ENCODE results near the gene BCKDK. TPM values are rescaled to one million over a fixed set of nuclear protein-coding genes. Genes with fewer than 3 reads are reported as not detected.
"Not testable (repeated sequence)": the region's sequence is repeated elsewhere in the genome, so short reads cannot be mapped to it uniquely, and the experiment has no call there.

Gene BCKDK
- total RNA-seq, 2 donors from 2014 or later, result 34.6 to 36.3 TPM

DNA sequence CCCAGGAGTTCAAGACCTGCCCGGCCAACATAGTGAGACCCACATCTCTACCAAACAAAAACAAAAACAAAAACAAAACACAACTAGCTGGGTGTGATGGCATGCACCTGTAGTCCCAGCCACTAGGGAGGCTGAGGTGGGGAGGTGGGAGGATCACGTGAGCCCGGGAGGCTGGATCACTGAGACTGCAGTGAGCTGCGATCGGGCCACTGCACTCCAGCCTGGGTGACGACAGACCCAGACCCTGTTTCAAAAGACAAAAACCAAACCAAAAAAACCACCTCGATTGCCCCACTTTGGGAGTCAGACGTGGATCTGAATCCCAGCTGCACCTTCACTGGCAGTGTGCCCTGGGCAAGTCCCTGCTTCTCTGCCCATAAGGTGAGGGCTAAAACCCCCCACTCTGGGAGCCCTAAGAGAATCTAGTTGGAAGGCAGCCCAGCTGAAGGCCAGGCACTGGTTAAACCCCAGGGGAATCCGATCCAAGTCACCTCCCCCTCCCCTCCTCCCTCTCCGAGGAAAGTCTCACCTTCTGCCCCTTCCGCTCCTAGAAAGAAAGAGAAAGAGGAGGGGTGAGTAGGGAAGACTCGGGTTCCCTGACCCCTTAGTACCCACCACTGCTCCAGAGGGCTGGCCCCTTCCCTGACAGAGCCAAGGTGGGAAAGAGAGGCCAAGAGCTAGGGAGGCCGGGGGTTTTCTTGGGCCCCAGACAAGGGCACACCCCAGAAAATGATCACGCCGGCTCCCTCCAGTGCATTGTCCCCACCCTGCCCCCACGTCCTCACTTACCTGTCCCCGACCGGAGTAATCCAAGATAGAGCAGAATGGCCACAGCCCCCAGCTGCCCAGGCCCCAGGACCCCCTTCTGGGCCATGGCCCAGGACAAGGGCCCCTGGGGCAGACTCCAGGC is 26.7 kb downstream of the BCKDK start:
- DNase-seq (peak; percentile 73 to 80), ATAC-seq (peak; percentile 40)
- intact Hi-C loops (cut with DNase I, micrococcal nuclease), result no loop called here

- DNase-seq (peak; percentile 94), ATAC-seq (peak; percentile 57)
- intact Hi-C loops (cut with DNase I, micrococcal nuclease), result no loop called here
Measured at GRCh38 chr16:31135535-31136286, 27.5 kb downstream of the BCKDK start, which contains the start of gene PRSS8. PRSS8 (minus strand) TSS chr16:31135727; CDS start chr16:31135498, 229 bp downstream.

GRCh38 chr16:31136287-31136662 is 28.1 kb downstream of the BCKDK start:
- intact Hi-C loops (cut with DNase I, micrococcal nuclease), result no loop called here
- no peak for DNase-seq
- no peak for ATAC-seq

DNA sequence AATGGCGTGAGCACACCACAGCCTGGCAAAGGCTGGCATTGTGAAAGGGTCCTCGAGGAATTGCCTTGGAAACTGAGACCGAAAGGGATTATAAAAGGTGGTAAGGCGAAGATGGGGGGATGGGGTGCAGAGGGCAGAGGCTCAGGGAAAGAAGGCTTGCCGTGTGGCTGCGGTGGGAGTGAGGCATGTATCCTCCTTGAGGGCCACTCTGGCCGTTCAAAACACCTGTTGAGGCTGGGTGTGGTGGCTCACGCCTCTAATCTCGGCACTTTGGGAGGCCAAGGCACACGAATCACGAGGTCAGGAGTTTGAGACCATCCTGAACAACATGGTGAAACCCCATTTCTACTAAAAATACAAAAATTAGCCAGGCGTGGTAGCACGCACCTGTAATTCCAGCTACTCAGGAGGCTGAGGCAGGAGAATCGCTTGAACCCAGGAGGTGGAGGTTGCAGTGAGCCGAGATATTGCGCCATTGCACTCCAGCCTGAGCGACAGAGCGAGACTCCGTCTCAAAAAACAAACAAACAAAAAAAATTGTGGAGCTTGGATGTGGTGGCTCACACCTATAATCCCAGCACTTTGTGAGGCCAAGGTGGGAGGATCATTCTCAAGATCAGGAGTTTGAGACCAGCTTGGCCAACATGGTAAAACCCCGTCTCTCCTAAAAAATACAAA is 28.8 kb downstream of the BCKDK start:
- intact Hi-C loops (cut with DNase I, micrococcal nuclease); ATAC-seq; DNase-seq: not testable (repeated sequence)

DNA sequence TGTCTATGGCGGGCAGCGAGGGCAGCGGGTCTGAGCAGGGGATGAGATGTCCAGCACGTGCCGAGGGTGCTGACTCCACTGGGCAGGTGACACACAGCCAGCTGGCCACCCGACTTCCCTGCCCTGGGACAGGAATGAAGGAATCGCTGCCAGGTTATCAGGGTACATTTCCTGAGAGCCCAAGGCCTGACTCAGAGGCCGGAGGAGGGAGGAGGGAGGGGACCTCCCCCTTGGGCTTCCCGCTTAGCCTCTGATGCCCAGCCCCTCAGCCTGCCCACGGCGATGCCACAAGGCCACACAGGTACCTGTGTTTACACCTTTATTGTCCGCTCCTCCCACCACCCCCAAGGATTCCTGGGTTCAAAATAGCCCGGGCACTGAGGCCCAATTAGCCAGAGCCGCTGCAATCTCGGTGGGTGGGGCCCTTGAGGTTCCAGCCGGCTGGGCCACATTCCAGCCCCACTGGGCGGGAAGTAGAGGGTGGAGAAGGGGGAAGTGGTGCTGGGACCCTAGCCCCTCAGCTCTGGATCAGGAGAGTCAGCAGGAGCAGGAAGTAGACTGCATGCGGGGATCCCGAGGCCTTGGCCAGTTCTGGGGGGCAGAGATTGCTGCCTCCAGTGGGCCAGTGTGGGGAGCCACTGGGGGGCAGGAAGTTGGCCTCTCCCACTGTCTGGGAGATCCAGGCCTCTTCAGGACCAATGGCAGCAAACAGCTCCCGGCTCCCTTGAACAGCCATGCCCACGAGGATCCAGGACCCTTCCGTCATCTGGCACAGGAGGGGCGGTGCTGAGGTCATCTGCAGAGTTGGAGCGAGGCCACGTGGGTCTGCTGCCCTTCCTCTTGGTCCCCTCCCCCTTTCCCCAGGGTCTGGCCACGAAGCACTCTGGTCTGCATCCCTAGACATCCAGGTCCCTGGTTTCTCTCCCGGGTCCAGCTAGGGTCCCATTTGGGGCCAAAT is 30.7 kb downstream of the BCKDK start:
- peak; percentile 48 for ATAC-seq
- intact Hi-C loops (cut with DNase I, micrococcal nuclease), result no loop called here
- DNase-seq, result peak; percentile 90 to 93

DNA sequence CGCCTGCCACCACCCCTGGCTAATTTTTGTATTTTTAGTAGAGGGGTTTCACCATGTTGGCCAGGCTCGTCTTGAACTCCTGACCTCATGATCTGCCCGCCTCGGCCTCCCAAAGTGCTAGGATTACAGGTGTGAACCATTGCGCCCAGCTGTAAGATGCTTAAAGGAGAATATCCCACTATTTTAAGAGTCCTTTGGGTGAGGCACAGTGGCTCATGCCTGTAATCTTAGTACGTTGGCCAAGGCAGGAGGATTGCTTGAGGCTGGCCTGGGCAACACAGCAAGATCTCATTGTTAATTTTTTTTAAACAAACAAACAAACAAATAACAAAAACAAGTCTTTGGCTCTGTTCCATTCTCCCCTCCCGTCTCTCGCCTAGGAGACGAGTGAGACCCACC is 32.9 kb downstream of the BCKDK start:
- DNase-seq, ATAC-seq: not testable (repeated sequence)
- intact Hi-C loops (cut with DNase I, micrococcal nuclease), result loop anchor here in 1 of 2 donors (10.0 kb wide), 1 partner anchor 156 kb away; the partner anchor contains the start of gene HSD3B7

- peak; percentile 5 for ATAC-seq
- peak in 1 of 2 donors; percentile 44 for DNase-seq
- intact Hi-C loops (cut with DNase I, micrococcal nuclease), result loop anchor here in 1 of 2 donors (10.0 kb wide), 1 partner anchor 157 kb away; the partner anchor contains the start of gene HSD3B7
Measured at GRCh38 chr16:31141489-31142108, 33.4 kb downstream of the BCKDK start.

GRCh38 chr16:31142109-31143010 is 34.2 kb downstream of the BCKDK start:
- DNase-seq (peak; percentile 99), ATAC-seq (peak; percentile 81)
- intact Hi-C loops (cut with DNase I, micrococcal nuclease), result loop anchor here in 1 of 2 donors (10.0 kb wide), 1 partner anchor 158 kb away; the partner anchor contains the start of gene HSD3B7

GRCh38 chr16:31143011-31143693 is 35.0 kb downstream of the BCKDK start:
- ATAC-seq (no peak), DNase-seq (peak in 1 of 2 donors; percentile 59)
- intact Hi-C loops (cut with DNase I, micrococcal nuclease), result loop anchor here in 1 of 2 donors (10.0 kb wide), 1 partner anchor 158 kb away; the partner anchor contains the start of gene HSD3B7

DNA sequence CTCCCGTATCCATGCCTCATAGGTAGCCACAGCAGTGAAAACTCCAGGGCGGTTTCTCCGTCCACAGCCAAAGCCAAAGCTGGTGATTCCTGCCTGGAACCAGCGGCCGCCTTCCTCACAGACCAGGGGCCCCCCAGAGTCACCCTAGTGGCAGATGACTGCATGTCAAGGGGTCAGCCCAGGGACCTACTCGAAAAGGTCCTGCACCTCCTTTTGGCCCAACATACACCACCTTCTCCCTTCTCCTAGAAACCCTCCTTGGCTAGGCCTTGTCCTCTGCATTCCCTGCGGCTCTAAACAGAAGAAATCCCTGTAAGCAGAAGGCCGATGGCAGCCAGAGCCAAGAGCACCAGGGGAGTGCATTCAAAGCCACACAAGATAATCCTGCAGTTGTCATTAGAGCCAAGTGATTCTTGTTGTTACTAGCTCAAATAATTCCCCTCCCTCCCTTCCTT is 35.5 kb downstream of the BCKDK start:
- intact Hi-C loops (cut with DNase I, micrococcal nuclease), result loop anchor here in 1 of 2 donors (10.0 kb wide), 1 partner anchor 159 kb away; the partner anchor contains the start of gene HSD3B7
- peak in 1 of 2 donors; percentile 12 for DNase-seq
- no peak for ATAC-seq

DNA sequence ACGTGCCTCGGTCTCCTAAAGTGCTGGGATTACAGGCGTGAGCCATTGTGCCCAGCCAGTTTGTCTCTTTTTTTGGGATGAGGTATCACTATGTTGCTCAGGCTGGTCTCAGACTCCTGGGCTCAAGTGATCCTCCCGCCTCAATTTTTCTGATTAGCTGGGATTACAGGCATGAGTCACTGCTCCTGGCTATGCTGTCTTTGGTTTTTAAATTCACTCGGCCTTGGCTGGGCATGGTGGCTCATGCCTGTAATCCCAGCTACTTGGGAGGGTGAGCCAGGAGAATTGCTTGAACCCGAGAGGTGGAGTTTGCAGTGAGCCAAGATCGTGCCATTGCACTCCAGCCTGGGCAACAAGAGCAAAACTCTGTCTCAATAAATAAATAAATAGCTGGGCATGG is 36.2 kb downstream of the BCKDK start:
- ATAC-seq, DNase-seq: not testable (repeated sequence)
- intact Hi-C loops (cut with DNase I, micrococcal nuclease), result loop anchor here in 1 of 2 donors (10.0 kb wide), 1 partner anchor 160 kb away; the partner anchor contains the start of gene HSD3B7

DNA sequence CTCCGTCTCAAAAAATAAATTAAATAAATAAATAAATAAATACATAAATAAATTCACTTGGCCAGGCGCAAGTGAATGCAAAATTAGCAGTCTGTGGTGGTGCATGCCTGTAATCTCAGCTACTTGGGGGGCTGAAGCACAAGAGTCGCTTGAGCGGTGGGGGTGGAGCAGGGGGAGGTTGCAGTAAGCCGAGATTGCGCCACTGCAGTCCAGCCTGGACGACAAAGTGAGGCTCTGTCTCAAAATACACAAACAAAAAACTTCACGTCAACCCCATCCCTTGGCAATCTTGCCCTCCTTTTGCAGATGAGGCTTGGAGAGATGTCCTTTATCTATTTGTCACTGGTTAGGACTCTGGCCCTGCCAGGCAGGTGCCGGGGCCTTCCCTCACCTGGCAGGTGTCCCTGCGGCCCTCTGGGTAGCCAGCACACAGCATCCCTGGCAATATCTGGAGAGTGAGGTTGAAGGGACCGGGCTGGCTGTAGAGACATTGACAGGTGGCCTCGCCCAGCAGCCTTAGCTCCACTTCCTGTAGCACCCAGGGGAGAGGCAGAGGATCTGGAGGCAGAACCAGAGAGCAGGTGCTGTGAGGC is 37.3 kb downstream of the BCKDK start:
- no peak for ATAC-seq
- intact Hi-C loops (cut with DNase I, micrococcal nuclease), result loop anchor here in 1 of 2 donors (10.0 kb wide), 1 partner anchor 161 kb away; the partner anchor contains the start of gene HSD3B7

DNA sequence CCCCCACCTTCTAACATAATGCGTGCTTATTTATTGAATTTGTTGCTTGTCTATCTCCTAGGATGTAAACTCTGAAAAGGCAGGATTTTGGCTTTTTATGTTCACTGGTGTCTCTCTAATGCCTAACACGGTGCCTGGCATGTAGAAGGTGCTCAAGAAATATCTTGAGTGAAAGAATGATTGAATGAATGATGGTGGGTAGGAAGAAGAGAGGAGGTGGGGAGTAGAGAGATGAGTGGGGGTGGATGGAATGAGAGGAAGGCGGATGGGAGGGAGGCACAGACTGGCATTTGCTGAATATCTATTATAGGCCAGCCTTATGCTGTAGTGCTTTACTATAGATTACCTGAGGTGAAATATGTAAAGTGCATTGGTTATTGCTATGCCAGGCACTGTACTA is 39.4 kb downstream of the BCKDK start:
- intact Hi-C loops (cut with DNase I, micrococcal nuclease), result loop anchor here in 1 of 2 donors (10.0 kb wide), 1 partner anchor 163 kb away; the partner anchor contains the start of gene HSD3B7
- DNase-seq, result no peak
- ATAC-seq, result no peak

More for the DNA sequence above, 37.3 kb downstream of the BCKDK start:
- DNase-seq, result no peak

DNA sequence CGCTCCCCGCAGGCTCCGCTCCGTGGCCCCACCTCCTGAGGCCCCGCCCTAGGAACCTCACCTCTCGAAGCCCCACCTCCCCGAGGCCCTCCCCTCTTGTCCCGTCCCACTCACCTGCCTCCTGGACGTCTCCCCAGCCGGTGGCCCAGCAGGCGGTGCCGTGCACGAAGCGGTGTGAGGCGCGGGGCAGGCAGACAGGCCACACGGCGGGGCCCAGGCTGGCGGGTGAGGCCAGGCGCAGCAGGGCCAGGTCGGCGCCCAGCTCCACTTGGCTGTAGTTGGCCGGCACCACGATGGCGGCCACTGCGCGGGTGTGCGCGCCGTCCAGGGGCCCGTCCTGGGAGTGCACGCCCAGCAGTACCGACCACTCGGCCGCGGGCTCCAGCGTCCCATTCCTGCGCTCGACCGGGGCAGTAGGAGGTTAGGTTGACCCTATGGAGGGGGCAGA is 40.1 kb downstream of the BCKDK start:
- peak; percentile 87 for DNase-seq
- ATAC-seq, result peak; percentile 95
- intact Hi-C loops (cut with DNase I, micrococcal nuclease), result loop anchor here in 1 of 2 donors (10.0 kb wide), 1 partner anchor 164 kb away; the partner anchor contains the start of gene HSD3B7

Measured in left colon (tissue), 2 donors.